GM12873 (cell line): ENCODE measurements around the gene CDH24.

Source experiments
- TF ChIP-seq, protein P1 (sequence below): IDR thresholded peaks from 2 replicates; pipeline ENCODE4 v1.5.1; 2012; ENCODE audit warnings: low read depth, mild to moderate bottlenecking, moderate library complexity, low read length, control low read depth; ENCODE audit not compliant: insufficient read depth; ENCODE audit errors: missing control alignments

CDH24 gene

GRCh38 chr14:23023795-23024152 lies 33.5 kb downstream of the CDH24 start:
- TF ChIP-seq, protein P1, sequence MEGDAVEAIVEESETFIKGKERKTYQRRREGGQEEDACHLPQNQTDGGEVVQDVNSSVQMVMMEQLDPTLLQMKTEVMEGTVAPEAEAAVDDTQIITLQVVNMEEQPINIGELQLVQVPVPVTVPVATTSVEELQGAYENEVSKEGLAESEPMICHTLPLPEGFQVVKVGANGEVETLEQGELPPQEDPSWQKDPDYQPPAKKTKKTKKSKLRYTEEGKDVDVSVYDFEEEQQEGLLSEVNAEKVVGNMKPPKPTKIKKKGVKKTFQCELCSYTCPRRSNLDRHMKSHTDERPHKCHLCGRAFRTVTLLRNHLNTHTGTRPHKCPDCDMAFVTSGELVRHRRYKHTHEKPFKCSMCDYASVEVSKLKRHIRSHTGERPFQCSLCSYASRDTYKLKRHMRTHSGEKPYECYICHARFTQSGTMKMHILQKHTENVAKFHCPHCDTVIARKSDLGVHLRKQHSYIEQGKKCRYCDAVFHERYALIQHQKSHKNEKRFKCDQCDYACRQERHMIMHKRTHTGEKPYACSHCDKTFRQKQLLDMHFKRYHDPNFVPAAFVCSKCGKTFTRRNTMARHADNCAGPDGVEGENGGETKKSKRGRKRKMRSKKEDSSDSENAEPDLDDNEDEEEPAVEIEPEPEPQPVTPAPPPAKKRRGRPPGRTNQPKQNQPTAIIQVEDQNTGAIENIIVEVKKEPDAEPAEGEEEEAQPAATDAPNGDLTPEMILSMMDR = no peak

- TF ChIP-seq, protein P1 = no peak
Measured at GRCh38 chr14:23023022-23023794, 34.1 kb downstream of the CDH24 start.

- TF ChIP-seq, protein P1 = no peak
Measured at GRCh38 chr14:23021889-23022442, 35.4 kb downstream of the CDH24 start.

DNA sequence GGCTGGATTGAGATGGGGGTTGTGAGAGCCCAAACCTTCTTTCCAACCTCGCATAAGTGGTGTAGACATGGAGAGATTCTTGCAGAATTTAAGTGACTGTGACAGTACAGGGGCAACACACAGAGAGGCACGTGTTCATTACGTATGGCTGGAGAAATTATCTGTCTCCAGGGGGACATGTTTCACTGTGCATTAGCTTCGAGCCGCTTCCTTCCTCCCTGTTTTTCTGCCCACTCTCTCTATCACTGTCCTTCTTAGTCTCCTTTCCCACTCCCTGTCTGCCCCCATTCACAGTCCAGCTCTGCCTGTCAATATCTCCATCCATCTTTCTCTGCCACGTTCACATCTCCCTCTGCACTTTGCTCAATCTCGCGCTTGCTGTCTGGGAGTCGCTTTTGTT lies 35.9 kb downstream of the CDH24 start:
- TF ChIP-seq, protein P1 = no peak

- TF ChIP-seq, protein P1 = no peak
Measured at GRCh38 chr14:23020143-23021128, 36.9 kb downstream of the CDH24 start.

DNA sequence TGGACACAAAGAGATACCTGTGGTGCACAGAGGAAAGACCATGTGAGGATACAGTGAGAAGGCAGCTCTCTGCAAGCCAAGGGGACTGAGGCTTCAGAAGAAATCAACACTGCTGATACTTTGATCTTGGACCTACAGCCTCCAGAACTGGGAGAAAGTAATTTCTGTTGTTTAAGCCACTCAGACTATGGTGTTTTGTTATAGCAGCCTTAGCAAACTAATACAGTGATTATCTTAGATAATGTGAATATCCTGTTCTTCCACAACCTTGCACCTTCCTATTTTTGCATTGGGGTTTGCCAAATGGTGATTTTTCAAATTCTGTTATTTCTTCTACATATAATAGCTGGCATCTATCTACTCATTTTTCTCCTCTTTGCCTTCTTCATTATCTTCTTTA lies 39.2 kb downstream of the CDH24 start:
- TF ChIP-seq, protein P1 = no peak

- TF ChIP-seq, protein P1 = no peak
Measured at GRCh38 chr14:23017091-23017490, 40.2 kb downstream of the CDH24 start.
